Measurements from ENCODE around the gene NPAT. TPM values are rescaled to one million over a fixed set of nuclear protein-coding genes. Genes with fewer than 3 reads are reported as not detected.
A peak's percentile ranks its signal among the peaks of the same experiment; 100 is the strongest.

The NPAT gene
- total and polyA plus RNA-seq, 2 of the 13 experiments (the other 11 are each of a cell fraction or from before 2014, with no cell fraction given), result 4.4 to 11.2 TPM

- no peak for TF ChIP-seq AHDC1 (CRISPR knock-in tag; IDR thresholded peaks at IDR 0.05; ENCODE audit: borderline replicate concordance)
- TF ChIP-seq PITX1 (CRISPR knock-in tag; IDR thresholded peaks at IDR 0.05), result no peak
- TF ChIP-seq, protein P1, sequence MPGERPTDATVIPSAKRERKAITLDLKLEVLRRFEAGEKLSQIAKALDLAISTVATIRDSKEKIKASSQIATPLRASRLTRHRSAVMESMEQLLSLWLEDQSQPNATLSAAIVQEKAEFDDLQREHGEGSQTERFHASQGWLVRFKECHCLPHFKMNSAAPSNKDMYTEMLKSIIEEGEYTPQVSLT (CRISPR knock-in tag; IDR thresholded peaks at IDR 0.05; ENCODE audit: borderline replicate concordance, low read depth), result no peak
- no peak for TF ChIP-seq ZNF660 (CRISPR knock-in tag; IDR thresholded peaks at IDR 0.05; ENCODE audit: borderline replicate concordance, low read depth)
- no peak for TF ChIP-seq STAT6 (CRISPR knock-in tag; IDR thresholded peaks at IDR 0.05; ENCODE audit: borderline replicate concordance)
- TF ChIP-seq, protein P2, sequence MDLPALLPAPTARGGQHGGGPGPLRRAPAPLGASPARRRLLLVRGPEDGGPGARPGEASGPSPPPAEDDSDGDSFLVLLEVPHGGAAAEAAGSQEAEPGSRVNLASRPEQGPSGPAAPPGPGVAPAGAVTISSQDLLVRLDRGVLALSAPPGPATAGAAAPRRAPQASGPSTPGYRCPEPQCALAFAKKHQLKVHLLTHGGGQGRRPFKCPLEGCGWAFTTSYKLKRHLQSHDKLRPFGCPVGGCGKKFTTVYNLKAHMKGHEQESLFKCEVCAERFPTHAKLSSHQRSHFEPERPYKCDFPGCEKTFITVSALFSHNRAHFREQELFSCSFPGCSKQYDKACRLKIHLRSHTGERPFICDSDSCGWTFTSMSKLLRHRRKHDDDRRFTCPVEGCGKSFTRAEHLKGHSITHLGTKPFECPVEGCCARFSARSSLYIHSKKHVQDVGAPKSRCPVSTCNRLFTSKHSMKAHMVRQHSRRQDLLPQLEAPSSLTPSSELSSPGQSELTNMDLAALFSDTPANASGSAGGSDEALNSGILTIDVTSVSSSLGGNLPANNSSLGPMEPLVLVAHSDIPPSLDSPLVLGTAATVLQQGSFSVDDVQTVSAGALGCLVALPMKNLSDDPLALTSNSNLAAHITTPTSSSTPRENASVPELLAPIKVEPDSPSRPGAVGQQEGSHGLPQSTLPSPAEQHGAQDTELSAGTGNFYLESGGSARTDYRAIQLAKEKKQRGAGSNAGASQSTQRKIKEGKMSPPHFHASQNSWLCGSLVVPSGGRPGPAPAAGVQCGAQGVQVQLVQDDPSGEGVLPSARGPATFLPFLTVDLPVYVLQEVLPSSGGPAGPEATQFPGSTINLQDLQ (CRISPR knock-in tag; IDR thresholded peaks at IDR 0.05), result no peak; the same call in 1 of the 2 replicates
- TF ChIP-seq, protein P3, sequence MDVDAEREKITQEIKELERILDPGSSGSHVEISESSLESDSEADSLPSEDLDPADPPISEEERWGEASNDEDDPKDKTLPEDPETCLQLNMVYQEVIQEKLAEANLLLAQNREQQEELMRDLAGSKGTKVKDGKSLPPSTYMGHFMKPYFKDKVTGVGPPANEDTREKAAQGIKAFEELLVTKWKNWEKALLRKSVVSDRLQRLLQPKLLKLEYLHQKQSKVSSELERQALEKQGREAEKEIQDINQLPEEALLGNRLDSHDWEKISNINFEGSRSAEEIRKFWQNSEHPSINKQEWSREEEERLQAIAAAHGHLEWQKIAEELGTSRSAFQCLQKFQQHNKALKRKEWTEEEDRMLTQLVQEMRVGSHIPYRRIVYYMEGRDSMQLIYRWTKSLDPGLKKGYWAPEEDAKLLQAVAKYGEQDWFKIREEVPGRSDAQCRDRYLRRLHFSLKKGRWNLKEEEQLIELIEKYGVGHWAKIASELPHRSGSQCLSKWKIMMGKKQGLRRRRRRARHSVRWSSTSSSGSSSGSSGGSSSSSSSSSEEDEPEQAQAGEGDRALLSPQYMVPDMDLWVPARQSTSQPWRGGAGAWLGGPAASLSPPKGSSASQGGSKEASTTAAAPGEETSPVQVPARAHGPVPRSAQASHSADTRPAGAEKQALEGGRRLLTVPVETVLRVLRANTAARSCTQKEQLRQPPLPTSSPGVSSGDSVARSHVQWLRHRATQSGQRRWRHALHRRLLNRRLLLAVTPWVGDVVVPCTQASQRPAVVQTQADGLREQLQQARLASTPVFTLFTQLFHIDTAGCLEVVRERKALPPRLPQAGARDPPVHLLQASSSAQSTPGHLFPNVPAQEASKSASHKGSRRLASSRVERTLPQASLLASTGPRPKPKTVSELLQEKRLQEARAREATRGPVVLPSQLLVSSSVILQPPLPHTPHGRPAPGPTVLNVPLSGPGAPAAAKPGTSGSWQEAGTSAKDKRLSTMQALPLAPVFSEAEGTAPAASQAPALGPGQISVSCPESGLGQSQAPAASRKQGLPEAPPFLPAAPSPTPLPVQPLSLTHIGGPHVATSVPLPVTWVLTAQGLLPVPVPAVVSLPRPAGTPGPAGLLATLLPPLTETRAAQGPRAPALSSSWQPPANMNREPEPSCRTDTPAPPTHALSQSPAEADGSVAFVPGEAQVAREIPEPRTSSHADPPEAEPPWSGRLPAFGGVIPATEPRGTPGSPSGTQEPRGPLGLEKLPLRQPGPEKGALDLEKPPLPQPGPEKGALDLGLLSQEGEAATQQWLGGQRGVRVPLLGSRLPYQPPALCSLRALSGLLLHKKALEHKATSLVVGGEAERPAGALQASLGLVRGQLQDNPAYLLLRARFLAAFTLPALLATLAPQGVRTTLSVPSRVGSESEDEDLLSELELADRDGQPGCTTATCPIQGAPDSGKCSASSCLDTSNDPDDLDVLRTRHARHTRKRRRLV (CRISPR knock-in tag; IDR thresholded peaks at IDR 0.05), result no peak; the same call in 1 of the 2 replicates
- peak; percentile 10 for TF ChIP-seq SKI (IDR thresholded peaks at IDR 0.05; ENCODE audit: partially characterized antibody)
- no peak for TF ChIP-seq ZNF343 (CRISPR knock-in tag; IDR thresholded peaks at IDR 0.05)
Observed at GRCh38 chr11:108121274-108122155, 100.9 kb downstream of the NPAT start, which contains the start of gene ACAT1 (continued).

Data from HepG2 (cell line).